PC-9 (cell line): ENCODE data around the gene MTURN. TPM values are rescaled to one million over a fixed set of nuclear protein-coding genes. Genes with fewer than 3 reads are reported as not detected.

ENCODE experiments used
- BruUV-seq: library from RNA; stranded (reverse); fragments of 400-500 nt; replicated peaks from 2 replicates; lab custom pipeline; 2021; lab: Mats Ljungman, UMichigan
- CTCF ChIA-PET: fragments of 300-600 bp; sonication (Branson Sonifier 250); formaldehyde crosslinking; loops from one replicate; lab custom pipeline; 2022; ENCODE audit warnings: antibody characterized with exemption; lab: Charles Lee
- POLR2A ChIA-PET: fragments of 300-600 bp; sonication (Branson Sonifier 250); formaldehyde crosslinking; loops from one replicate; lab custom pipeline; 2022; ENCODE audit warnings: antibody characterized with exemption; ENCODE audit not compliant: unreplicated experiment; lab: Charles Lee
- DNase-seq, 2 experiments: peaks; one replicate each; pipeline versions ENCODE4 v3.0.0 to v3.0.0-alpha.2; 2015 to 2022; ENCODE audit warnings: mixed read lengths in 1 of 2
- H2AFZ ChIP-seq: fragments of 200-600 bp; sonication (generic); 2 replicates; pipeline ENCODE4 v1.8.1; 2017; ENCODE audit warnings: antibody characterized with exemption
- H3F3A ChIP-seq: fragments of 200-600 bp; sonication (generic); 2 replicates; pipeline ENCODE4 v1.8.1; 2017; ENCODE audit warnings: antibody characterized with exemption, mild to moderate bottlenecking, low read depth; ENCODE audit not compliant: insufficient read depth
- H3K27ac ChIP-seq: fragments of 200-600 bp; sonication (generic); 2 replicates; pipeline ENCODE4 v1.6.1; 2016; ENCODE audit warnings: mixed run types
- H3K27me3 ChIP-seq: fragments of 200-600 bp; sonication (generic); 2 replicates; pipeline ENCODE4 v1.6.1; 2016; ENCODE audit warnings: low read depth, mixed run types; ENCODE audit not compliant: insufficient read depth
- H3K36me3 ChIP-seq: fragments of 200-600 bp; sonication (generic); 2 replicates; pipeline ENCODE4 v1.6.1; 2016; ENCODE audit warnings: low read depth, mixed run types
- H3K4me1 ChIP-seq: fragments of 200-600 bp; sonication (generic); replicated peaks from 2 replicates; pipeline ENCODE4 v1.6.1; 2016; ENCODE audit warnings: mixed run types; ENCODE audit not compliant: insufficient read depth
- H3K4me2 ChIP-seq: fragments of 200-600 bp; sonication (generic); 2 replicates; pipeline ENCODE4 v1.6.1; 2017; ENCODE audit warnings: mixed run types
- H3K4me3 ChIP-seq: fragments of 200-600 bp; sonication (generic); 2 replicates; pipeline ENCODE4 v1.6.1; 2016; ENCODE audit warnings: mixed run types
- H3K79me2 ChIP-seq: fragments of 200-600 bp; sonication (generic); 2 replicates; pipeline ENCODE4 v1.6.1; 2017; ENCODE audit warnings: low read depth, mixed run types
- H3K9me2 ChIP-seq: fragments of 200-600 bp; sonication (generic); 2 replicates; pipeline ENCODE4 v1.8.1; 2017; ENCODE audit warnings: mild to moderate bottlenecking; ENCODE audit not compliant: insufficient read depth
- H3K9me3 ChIP-seq: fragments of 200-600 bp; sonication (generic); 2 replicates; pipeline ENCODE4 v1.8.1; 2016; ENCODE audit warnings: low read depth; ENCODE audit not compliant: insufficient read depth
- H4K20me1 ChIP-seq: fragments of 200-600 bp; sonication (generic); 2 replicates; pipeline ENCODE4 v1.8.1; 2017; ENCODE audit not compliant: insufficient read depth
- EZH2 ChIP-seq: fragments of 200-600 bp; sonication (generic); IDR thresholded peaks from 2 replicates; pipeline ENCODE4 v1.8.0; 2017; ENCODE audit warnings: antibody characterized with exemption, low read depth
- intact Hi-C: fragments of 100-400 bp; cut with micrococcal nuclease; formaldehyde crosslinking; loops from one replicate; pipeline ENCODE4 v1.10.0; 2022; ENCODE audit not compliant: unreplicated experiment
- total RNA-seq: library from RNA; stranded (reverse); gene quantifications from 2 replicates; pipeline ENCODE4 v1.2.3, GENCODE V29; 2021
- TF ChIP-seq, protein P1 (sequence below): fragments of 200-600 bp; sonication (generic); conservative IDR thresholded peaks from 2 replicates; pipeline ENCODE4 v1.6.1; 2017; ENCODE audit warnings: mixed run types, antibody characterized with exemption, mild to moderate bottlenecking, moderate library complexity

The MTURN gene
- total RNA-seq, 1 experiment from 2014 or later: 21.6 TPM

DNA sequence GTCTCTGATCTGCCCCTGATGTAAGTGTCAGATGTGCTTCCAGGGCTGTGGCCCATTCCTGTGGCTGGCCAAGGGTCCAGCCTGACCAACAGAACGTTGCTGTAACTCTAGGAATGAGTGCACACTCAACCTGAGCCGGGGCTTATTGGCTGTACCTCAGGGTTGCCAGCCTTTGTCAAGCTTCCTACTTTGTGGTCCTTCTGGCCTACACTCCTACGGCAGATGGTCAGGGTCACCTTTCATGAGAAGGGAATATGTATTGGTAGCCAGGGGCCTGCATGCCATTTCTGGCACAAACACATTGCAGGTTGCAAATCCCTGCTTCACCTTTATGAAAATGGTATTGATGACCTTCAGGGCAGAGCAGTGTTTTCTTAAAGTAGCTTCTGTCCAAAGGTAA is 64.5 kb downstream of the MTURN start:
- H3K36me3 ChIP-seq: no peaks in the 10 kb centered on the region
- no peaks in the 10 kb centered on the region for H3F3A ChIP-seq
- H3K79me2 ChIP-seq: no peaks in the 10 kb centered on the region
- TF ChIP-seq EZH2: no peak
- TF ChIP-seq, protein P1, sequence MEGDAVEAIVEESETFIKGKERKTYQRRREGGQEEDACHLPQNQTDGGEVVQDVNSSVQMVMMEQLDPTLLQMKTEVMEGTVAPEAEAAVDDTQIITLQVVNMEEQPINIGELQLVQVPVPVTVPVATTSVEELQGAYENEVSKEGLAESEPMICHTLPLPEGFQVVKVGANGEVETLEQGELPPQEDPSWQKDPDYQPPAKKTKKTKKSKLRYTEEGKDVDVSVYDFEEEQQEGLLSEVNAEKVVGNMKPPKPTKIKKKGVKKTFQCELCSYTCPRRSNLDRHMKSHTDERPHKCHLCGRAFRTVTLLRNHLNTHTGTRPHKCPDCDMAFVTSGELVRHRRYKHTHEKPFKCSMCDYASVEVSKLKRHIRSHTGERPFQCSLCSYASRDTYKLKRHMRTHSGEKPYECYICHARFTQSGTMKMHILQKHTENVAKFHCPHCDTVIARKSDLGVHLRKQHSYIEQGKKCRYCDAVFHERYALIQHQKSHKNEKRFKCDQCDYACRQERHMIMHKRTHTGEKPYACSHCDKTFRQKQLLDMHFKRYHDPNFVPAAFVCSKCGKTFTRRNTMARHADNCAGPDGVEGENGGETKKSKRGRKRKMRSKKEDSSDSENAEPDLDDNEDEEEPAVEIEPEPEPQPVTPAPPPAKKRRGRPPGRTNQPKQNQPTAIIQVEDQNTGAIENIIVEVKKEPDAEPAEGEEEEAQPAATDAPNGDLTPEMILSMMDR: no peak
- no peaks in the 10 kb centered on the region for H3K4me1 ChIP-seq
- no peaks in the 10 kb centered on the region for H4K20me1 ChIP-seq
- DNase-seq: no peak
- ChIA-PET CTCF (no interaction called here), POLR2A (interaction anchor here (0.6 kb wide), 1 partner anchor 1614 kb away, joined by 5 read pairs; no protein-coding TSS in a partner anchor)
- no peaks in the 10 kb centered on the region for H3K9me2 ChIP-seq
- peaks cover 33% of the 10 kb centered on the region; the same call in 1 of the 2 replicates for H3K9me3 ChIP-seq
- intact Hi-C loops: no loop called here
- H3K4me2 ChIP-seq: no peak overlapping the region
- H3K27me3 ChIP-seq: no peaks in the 10 kb centered on the region
- no peak overlapping the region for H2AFZ ChIP-seq
- BruUV-seq: no TSS peak
- H3K4me3 ChIP-seq: no peak overlapping the region
- no peak overlapping the region for H3K27ac ChIP-seq

DNA sequence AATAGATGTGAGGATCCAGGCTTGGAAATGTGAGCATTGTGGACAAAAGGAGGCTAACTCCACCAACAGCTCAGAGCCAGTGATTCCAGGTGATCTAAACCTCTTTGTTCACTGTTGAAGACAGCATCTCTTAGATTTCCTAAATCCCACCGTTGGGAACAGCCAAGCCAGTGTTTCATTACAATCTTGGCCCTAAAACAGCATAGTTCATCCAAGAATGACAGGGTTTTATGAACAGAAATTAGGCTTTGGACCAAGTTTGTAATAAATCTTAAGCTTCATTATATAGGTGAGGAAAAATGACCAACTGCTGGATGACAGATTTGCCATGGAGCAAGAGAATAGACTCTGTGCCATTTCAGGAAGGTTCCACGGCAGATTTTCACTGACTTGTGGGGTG is 65.8 kb downstream of the MTURN start:
- no peak for TF ChIP-seq EZH2
- TF ChIP-seq, protein P1: no peak
- intact Hi-C loops: no loop called here
- Histone ChIP-seq H3K27me3 (no peaks in the 10 kb centered on the region), H2AFZ (no peak overlapping the region), H3K4me1 (no peaks in the 10 kb centered on the region), H4K20me1 (no peaks in the 10 kb centered on the region), H3K4me2 (no peak overlapping the region), H3F3A (no peaks in the 10 kb centered on the region), H3K36me3 (no peaks in the 10 kb centered on the region), H3K9me2 (no peaks in the 10 kb centered on the region), H3K4me3 (no peak overlapping the region), H3K27ac (no peak overlapping the region), H3K9me3 (peaks cover 21% of the 10 kb centered on the region; the same call in 1 of the 2 replicates), H3K79me2 (no peaks in the 10 kb centered on the region)
- BruUV-seq: no TSS peak
- no peak for DNase-seq
- CTCF ChIA-PET: no interaction called here
- POLR2A ChIA-PET: no interaction called here

DNA sequence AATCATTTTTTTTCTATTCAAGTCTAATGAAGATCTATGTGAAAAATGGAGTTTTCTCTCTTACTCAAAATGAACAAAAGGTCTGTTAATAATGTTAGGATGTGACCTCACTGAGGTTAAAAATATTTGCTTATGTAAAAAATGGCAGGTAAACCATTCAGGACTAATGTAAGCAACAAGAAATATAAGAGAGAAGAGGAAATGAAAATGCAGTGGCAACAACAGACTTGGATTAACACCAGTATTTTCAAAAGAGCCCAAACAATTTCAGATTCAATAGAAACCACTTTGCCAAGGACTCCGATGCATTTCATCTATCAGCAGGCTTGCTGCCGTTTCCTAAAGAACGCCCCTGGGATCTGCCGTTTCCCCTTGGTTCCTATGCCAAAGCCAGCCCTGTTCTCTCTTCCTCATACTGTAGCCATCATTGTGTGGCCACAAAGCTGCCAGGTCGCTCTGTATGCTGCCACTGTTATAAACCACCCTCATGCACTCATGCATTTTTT is 66.4 kb downstream of the MTURN start:
- no peak for DNase-seq
- TF ChIP-seq EZH2: no peak
- TF ChIP-seq, protein P1: no peak
- ChIA-PET CTCF (no interaction called here), POLR2A (no interaction called here)
- no peaks in the 10 kb centered on the region for H3K79me2 ChIP-seq
- peaks cover 3% of the 10 kb centered on the region; the same call in 1 of the 2 replicates for H3F3A ChIP-seq
- H3K36me3 ChIP-seq: no peaks in the 10 kb centered on the region
- no peak overlapping the region for H3K4me2 ChIP-seq
- peaks cover 3% of the 10 kb centered on the region; the same call in 1 of the 2 replicates for H3K4me1 ChIP-seq
- intact Hi-C loops: no loop called here
- no peak overlapping the region for H2AFZ ChIP-seq
- no peak overlapping the region for H3K4me3 ChIP-seq
- no TSS peak for BruUV-seq
- H3K9me2 ChIP-seq: no peaks in the 10 kb centered on the region
- H3K27me3 ChIP-seq: no peaks in the 10 kb centered on the region
- H3K9me3 ChIP-seq: peaks cover 15% of the 10 kb centered on the region; the same call in 1 of the 2 replicates
- H4K20me1 ChIP-seq: no peaks in the 10 kb centered on the region
- no peak overlapping the region for H3K27ac ChIP-seq
